Measurements from ENCODE around the gene EP300.

DNA sequence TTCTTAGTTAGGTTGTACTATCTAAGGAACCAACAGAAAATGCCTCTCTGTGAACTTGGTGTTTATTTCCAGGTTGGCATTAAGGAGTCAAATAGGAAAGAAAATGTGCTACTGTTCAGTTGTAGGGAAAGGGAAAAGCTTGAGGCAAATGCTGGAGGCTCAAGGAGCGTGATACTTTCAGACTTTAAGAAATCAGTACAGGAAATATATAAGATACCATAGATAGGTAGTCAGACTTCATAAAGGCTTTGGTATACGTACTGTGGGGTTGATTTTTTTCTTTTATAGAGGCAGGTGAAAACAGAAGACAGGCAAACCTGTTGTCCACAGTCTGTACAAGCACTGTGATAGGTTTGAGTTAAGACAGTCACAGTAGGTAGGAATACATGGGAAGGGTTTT, 30.8 kb downstream of the EP300 start:
- TF ChIP-seq CTCF (IDR thresholded peaks at IDR 0.05) (no peak), POLR2A (IDR thresholded peaks at IDR 0.05) (no peak)
